ENCODE data around the gene SUPT4H1. TPM values are rescaled to one million over a fixed set of nuclear protein-coding genes. Genes with fewer than 3 reads are reported as not detected.
A peak's percentile ranks its signal among the peaks of the same experiment; 100 is the strongest.

Gene SUPT4H1
- total and polyA plus RNA-seq, 2 of the 4 experiments (the other 2 are of a cell fraction): 51.6 to 129 TPM

DNA sequence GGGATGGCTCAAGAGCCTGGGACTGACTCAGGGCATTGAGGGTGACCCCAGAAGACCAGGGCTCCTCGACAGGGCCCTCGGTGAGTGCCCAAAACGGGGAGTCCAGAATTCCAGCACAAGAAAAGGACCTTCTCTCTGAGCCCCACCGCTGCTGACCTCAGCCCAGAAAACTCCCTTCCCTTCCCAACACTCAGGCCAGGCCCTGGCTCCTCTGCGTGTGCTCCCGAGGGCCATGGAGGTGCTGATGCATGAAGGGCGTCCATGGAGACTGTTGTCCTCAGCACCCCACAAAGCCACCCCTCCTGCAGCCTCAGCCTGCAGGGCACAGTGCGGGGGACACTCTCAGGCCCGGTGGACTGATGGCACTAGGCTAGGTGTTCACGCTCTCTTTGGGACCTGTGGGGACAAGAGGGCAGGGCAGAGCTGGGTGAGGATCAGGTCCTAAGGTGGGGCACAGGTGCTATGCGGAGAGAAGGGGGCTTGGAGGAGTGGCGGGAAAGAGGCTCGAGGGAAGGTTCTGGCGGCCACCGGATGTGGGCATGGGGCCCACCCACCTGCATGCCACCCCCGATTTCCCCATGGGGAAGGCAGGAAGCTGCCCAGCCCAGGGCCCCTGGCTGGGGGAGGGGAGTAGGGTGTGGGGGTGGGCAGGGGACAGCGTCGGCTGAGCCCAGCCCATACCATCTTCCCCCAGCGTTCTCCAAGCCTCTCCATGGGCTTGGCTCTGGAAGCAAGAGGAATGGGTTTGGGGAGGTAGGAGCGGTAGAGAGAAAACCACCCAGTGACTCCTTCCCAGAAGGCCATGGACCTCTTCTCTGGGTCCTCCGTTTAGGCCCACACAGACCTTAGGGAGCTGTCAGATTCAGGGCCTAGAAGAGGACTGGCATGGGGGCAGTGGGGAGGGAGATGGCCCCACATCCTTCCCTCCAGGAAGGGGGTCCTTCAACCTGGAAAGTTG is 18.9 kb downstream of the SUPT4H1 start:
- ChIA-PET CTCF (no interaction called here), POLR2A (ENCODE audit: unreplicated experiment) (no interaction called here)
- in situ Hi-C loops (cut with MboI; ENCODE audit: low sequenced_read_pairs) (loop anchor here (25.0 kb wide), 1 partner anchor 471 kb away; the partner anchor contains the start of gene MRPS23), dilution Hi-C loops (cut with HindIII; ENCODE audit: low sequenced_read_pairs, unreplicated experiment) (no loop called here), intact Hi-C loops (cut with micrococcal nuclease) (no loop called here)
- no peak overlapping the region for H4K91ac ChIP-seq (ENCODE audit: insufficient read depth, low read depth, low read length)
- no peak overlapping the region for H3K18ac ChIP-seq (ENCODE audit: low read depth, low read length)
- H3K9ac ChIP-seq (ENCODE audit: low read depth, low read length): no peak overlapping the region
- H4K5ac ChIP-seq (ENCODE audit: low read depth, low read length): no peak overlapping the region
- H3K36me3 ChIP-seq (ENCODE audit: control insufficient read depth, insufficient read depth, low read length): no peaks in the 10 kb centered on the region
- no peak overlapping the region for H2AK9ac ChIP-seq (replicated peaks; ENCODE audit: low read depth, low read length, poor library complexity)
- H3K27ac ChIP-seq (ENCODE audit: insufficient read depth, low read length): no peak overlapping the region
- H3K23ac ChIP-seq (ENCODE audit: low read depth, low read length): no peak overlapping the region
- H3K27me3 ChIP-seq (ENCODE audit: control insufficient read depth, insufficient read depth, low read length): no peaks in the 10 kb centered on the region
- H4K20me1 ChIP-seq (ENCODE audit: insufficient read depth, low read length): no peaks in the 10 kb centered on the region
- no peak for DNase-seq
- peaks cover 25% of the 10 kb centered on the region for H3K9me1 ChIP-seq (ENCODE audit: insufficient read depth, low read length)
- H3K4ac ChIP-seq (ENCODE audit: low read depth, low read length): no peak overlapping the region
- H2BK20ac ChIP-seq (ENCODE audit: low read depth, low read length): no peak overlapping the region
- H2BK5ac ChIP-seq (ENCODE audit: low read depth, low read length, poor library complexity, severe bottlenecking): no peak overlapping the region
- no peak overlapping the region for H2BK15ac ChIP-seq (ENCODE audit: low read depth, low read length)
- 100% methylated on average over 2 of the region's 21 CpGs; no CpG with 5 or more reads in 1 of the 2 experiments for WGBS, 2 experiments (ENCODE audit: extremely low coverage in 2 of 2, insufficient read length in 1 of 2)
- no peak overlapping the region for H3K4me2 ChIP-seq (ENCODE audit: low read depth, low read length)
- no TSS peak for BruUV-seq (replicated peaks)
- H3K79me1 ChIP-seq (ENCODE audit: low read depth in 1 of 2, low read length in 2 of 2): peaks cover 0 to 4% of the 10 kb centered on the region in 2 experiments; a peak in 2 of 4 replicates
- H3K9me3 ChIP-seq (ENCODE audit: control insufficient read depth, insufficient read depth, low read length): no peaks in the 10 kb centered on the region
- H3K4me1 ChIP-seq (ENCODE audit: control insufficient read depth, insufficient read depth, low read length): peaks cover 23% of the 10 kb centered on the region
- H3K4me3 ChIP-seq (ENCODE audit: insufficient read depth, low read depth, low read length): no peak overlapping the region
- no peak overlapping the region for H2BK120ac ChIP-seq (ENCODE audit: low read depth, low read length)
- no peak for ATAC-seq (ENCODE audit: low read depth)
- peak overlapping the region; percentile 4; the same call in 1 of the 2 replicates for H2AK5ac ChIP-seq (ENCODE audit: low read depth, low read length)
- H4K8ac ChIP-seq (ENCODE audit: low read depth in 2 of 2, low read length in 2 of 2): no peak overlapping the region
- H3K14ac ChIP-seq (replicated peaks; ENCODE audit: low read depth, low read length): no peak overlapping the region
- peak overlapping the region; percentile 35 for H2AFZ ChIP-seq (replicated peaks; ENCODE audit: low read length, poor library complexity)
- H3K56ac ChIP-seq (ENCODE audit: extremely low read depth, insufficient read depth, low read length): no peak overlapping the region
- TF ChIP-seq BHLHE40 (IDR thresholded peaks at IDR 0.05; ENCODE audit: low read depth, low read length): no peak
- TF ChIP-seq POLR2A (IDR thresholded peaks at IDR 0.05; ENCODE audit: low read depth, low read length): no peak
- no peak for TF ChIP-seq CEBPB (IDR thresholded peaks at IDR 0.05; ENCODE audit: low read depth, low read length)
- TF ChIP-seq FOS (IDR thresholded peaks at IDR 0.05; ENCODE audit: low read depth, low read length): no peak
- TF ChIP-seq, protein P1, sequence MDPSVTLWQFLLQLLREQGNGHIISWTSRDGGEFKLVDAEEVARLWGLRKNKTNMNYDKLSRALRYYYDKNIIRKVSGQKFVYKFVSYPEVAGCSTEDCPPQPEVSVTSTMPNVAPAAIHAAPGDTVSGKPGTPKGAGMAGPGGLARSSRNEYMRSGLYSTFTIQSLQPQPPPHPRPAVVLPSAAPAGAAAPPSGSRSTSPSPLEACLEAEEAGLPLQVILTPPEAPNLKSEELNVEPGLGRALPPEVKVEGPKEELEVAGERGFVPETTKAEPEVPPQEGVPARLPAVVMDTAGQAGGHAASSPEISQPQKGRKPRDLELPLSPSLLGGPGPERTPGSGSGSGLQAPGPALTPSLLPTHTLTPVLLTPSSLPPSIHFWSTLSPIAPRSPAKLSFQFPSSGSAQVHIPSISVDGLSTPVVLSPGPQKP (IDR thresholded peaks at IDR 0.05; ENCODE audit: borderline replicate concordance, low read depth, low read length): no peak
- TF ChIP-seq SMC3 (IDR thresholded peaks at IDR 0.05; ENCODE audit: low read depth, low read length): no peak
- TF ChIP-seq MXI1 (IDR thresholded peaks at IDR 0.05; ENCODE audit: borderline replicate concordance, low read depth, low read length): no peak
- no peak for TF ChIP-seq MAZ (IDR thresholded peaks at IDR 0.05; ENCODE audit: borderline replicate concordance, low read depth, low read length)
- TF ChIP-seq RAD21 (IDR thresholded peaks at IDR 0.05; ENCODE audit: low read length): no peak
- no peak for TF ChIP-seq RFX5 (IDR thresholded peaks at IDR 0.05; ENCODE audit: low read depth, low read length)
- no peak for TF ChIP-seq RCOR1 (IDR thresholded peaks at IDR 0.05; ENCODE audit: insufficient replicate concordance, low read length)
- no peak for TF ChIP-seq MAFK (IDR thresholded peaks at IDR 0.05; ENCODE audit: low read depth, low read length)
- TF ChIP-seq, protein P2, sequence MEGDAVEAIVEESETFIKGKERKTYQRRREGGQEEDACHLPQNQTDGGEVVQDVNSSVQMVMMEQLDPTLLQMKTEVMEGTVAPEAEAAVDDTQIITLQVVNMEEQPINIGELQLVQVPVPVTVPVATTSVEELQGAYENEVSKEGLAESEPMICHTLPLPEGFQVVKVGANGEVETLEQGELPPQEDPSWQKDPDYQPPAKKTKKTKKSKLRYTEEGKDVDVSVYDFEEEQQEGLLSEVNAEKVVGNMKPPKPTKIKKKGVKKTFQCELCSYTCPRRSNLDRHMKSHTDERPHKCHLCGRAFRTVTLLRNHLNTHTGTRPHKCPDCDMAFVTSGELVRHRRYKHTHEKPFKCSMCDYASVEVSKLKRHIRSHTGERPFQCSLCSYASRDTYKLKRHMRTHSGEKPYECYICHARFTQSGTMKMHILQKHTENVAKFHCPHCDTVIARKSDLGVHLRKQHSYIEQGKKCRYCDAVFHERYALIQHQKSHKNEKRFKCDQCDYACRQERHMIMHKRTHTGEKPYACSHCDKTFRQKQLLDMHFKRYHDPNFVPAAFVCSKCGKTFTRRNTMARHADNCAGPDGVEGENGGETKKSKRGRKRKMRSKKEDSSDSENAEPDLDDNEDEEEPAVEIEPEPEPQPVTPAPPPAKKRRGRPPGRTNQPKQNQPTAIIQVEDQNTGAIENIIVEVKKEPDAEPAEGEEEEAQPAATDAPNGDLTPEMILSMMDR (conservative IDR thresholded peaks at IDR 0.05; ENCODE audit: low read depth, low read length): no peak
- TF ChIP-seq, protein P3, sequence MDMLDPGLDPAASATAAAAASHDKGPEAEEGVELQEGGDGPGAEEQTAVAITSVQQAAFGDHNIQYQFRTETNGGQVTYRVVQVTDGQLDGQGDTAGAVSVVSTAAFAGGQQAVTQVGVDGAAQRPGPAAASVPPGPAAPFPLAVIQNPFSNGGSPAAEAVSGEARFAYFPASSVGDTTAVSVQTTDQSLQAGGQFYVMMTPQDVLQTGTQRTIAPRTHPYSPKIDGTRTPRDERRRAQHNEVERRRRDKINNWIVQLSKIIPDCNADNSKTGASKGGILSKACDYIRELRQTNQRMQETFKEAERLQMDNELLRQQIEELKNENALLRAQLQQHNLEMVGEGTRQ (IDR thresholded peaks at IDR 0.05; ENCODE audit: low read depth, low read length): no peak

Data from IMR-90 (cell line).